H1 (cell line): Measurements from ENCODE around the gene OOEP. TPM values are rescaled to one million over a fixed set of nuclear protein-coding genes. Genes with fewer than 3 reads are reported as not detected.

Experiments
- CTCF ChIA-PET: fragments of 300-600 bp; sonication (Branson Sonifier 250); formaldehyde crosslinking; loops from one replicate; lab custom pipeline; 2021; ENCODE audit not compliant: partially characterized antibody; lab: Charles Lee
- POLR2A ChIA-PET: fragments of 300-600 bp; sonication (Branson Sonifier 250); formaldehyde crosslinking; loops from one replicate; lab custom pipeline; 2021; ENCODE audit warnings: inconsistent platforms; ENCODE audit not compliant: partially characterized antibody; lab: Charles Lee
- DNase-seq, 2 experiments: peaks; one replicate each; pipeline versions ENCODE4 v3.0.0 to v3.0.0-alpha.2; 2010 to 2022; ENCODE audit warnings: low spot score in 2 of 2, low read depth in 1 of 2, mixed read lengths in 1 of 2
- FAIRE-seq: peaks from 2 replicates; lab custom pipeline; 2011; peaks lifted over from hg19 to GRCh38; lab: Jason Lieb, UNC
- H2AFZ ChIP-seq: 2 replicates; pipeline ENCODE4 v1.8.1; 2012; ENCODE audit warnings: low read length, inconsistent platforms
- H2AK5ac ChIP-seq: 2 replicates; pipeline ENCODE4 v1.6.1; 2013; ENCODE audit warnings: low read depth, low read length
- H2BK120ac ChIP-seq: replicated peaks from 2 replicates; pipeline ENCODE3; 2013; ENCODE audit warnings: low read depth, low read length, inconsistent platforms
- H2BK12ac ChIP-seq: 2 replicates; pipeline ENCODE4 v1.6.1; 2013; ENCODE audit warnings: low read depth, low read length
- H2BK15ac ChIP-seq: 2 replicates; pipeline ENCODE4 v1.6.1; 2013; ENCODE audit warnings: low read length
- H2BK20ac ChIP-seq: 2 replicates; pipeline ENCODE4 v1.6.1; 2013; ENCODE audit warnings: low read length
- H2BK5ac ChIP-seq: 2 replicates; pipeline ENCODE4 v1.6.1; 2013; ENCODE audit warnings: low read depth, low read length
- H3K14ac ChIP-seq: 2 replicates; pipeline ENCODE4 v1.6.1; 2013; ENCODE audit warnings: inconsistent platforms; ENCODE audit not compliant: insufficient read length
- H3K18ac ChIP-seq: 2 replicates; pipeline ENCODE4 v1.6.1; 2013; ENCODE audit warnings: low read length; ENCODE audit errors: extremely low read depth
- H3K23ac ChIP-seq: 2 replicates; pipeline ENCODE4 v1.6.1; 2013; ENCODE audit warnings: inconsistent platforms; ENCODE audit not compliant: insufficient read length
- H3K23me2 ChIP-seq: 2 replicates; pipeline ENCODE4 v1.6.1; 2013; ENCODE audit warnings: low read depth, low read length
- H3K27ac ChIP-seq: 2 replicates; pipeline ENCODE4 v1.6.1; 2011; ENCODE audit warnings: low read depth, low read length, inconsistent platforms
- H3K27me3 ChIP-seq, 4 experiments: replicated peaks in 1 of 4; 1 replicate in 1 of 4; 2 replicates in 3 of 4; pipeline versions ENCODE4 v1.6.1 to v1.8.1; 2011 to 2013; ENCODE audit warnings: low read length in 3 of 4, mild to moderate bottlenecking in 3 of 4, inconsistent platforms in 2 of 4, mixed read lengths in 2 of 4, moderate library complexity in 1 of 4; ENCODE audit not compliant: control insufficient read depth in 3 of 4, insufficient read depth in 3 of 4; ENCODE audit errors: extremely low read depth in 1 of 4
- H3K36me3 ChIP-seq, 4 experiments: 2 replicates each; pipeline versions ENCODE4 v1.6.1 to v1.8.1; 2011 to 2013; ENCODE audit warnings: mild to moderate bottlenecking in 4 of 4, low read length in 3 of 4, moderate library complexity in 2 of 4, control low read depth in 1 of 4, inconsistent platforms in 1 of 4; ENCODE audit not compliant: insufficient read depth in 4 of 4, control insufficient read depth in 2 of 4
- H3K4ac ChIP-seq: replicated peaks from 2 replicates; pipeline ENCODE3; 2013; ENCODE audit warnings: low read length, low read depth, mixed read lengths, inconsistent platforms; ENCODE audit not compliant: insufficient read length
- H3K4me1 ChIP-seq, 4 experiments: replicated peaks in 1 of 4; 1 replicate in 1 of 4; 2 replicates in 3 of 4; pipeline versions ENCODE4 v1.6.1 to v1.8.1; 2011 to 2013; ENCODE audit warnings: low read length in 3 of 4, inconsistent platforms in 2 of 4, mixed read lengths in 1 of 4; ENCODE audit not compliant: insufficient read depth in 4 of 4, control insufficient read depth in 3 of 4
- H3K4me2 ChIP-seq, 2 experiments: 2 replicates each; pipeline versions ENCODE4 v1.6.1 to v1.8.1; 2011 to 2013; ENCODE audit warnings: low read depth in 2 of 2, low read length in 2 of 2, control low read depth in 1 of 2, inconsistent platforms in 1 of 2, mild to moderate bottlenecking in 1 of 2; ENCODE audit not compliant: insufficient read depth in 1 of 2
- H3K4me3 ChIP-seq, 4 experiments: fragments of 200-600, 300-600 bp in 1 of 4; sonication (generic), shearing (Covaris generic), sonication (Bioruptor Twin) in 1 of 4; 2 replicates each; pipeline versions ENCODE4 v1.5.1 to v1.8.1; 2011 to 2016; ENCODE audit warnings: low read length in 4 of 4, low read depth in 3 of 4, control low read depth in 2 of 4, inconsistent platforms in 2 of 4, mild to moderate bottlenecking in 2 of 4, mixed read lengths in 1 of 4, moderate library complexity in 1 of 4; ENCODE audit not compliant: insufficient read depth in 2 of 4; ENCODE audit errors: extremely low read depth in 1 of 4
- H3K56ac ChIP-seq: replicated peaks from 2 replicates; pipeline ENCODE3; 2013; ENCODE audit warnings: low read depth, mild to moderate bottlenecking, mixed read lengths, low read length, inconsistent platforms; ENCODE audit not compliant: insufficient read length
- H3K79me1 ChIP-seq: 2 replicates; pipeline ENCODE4 v1.6.1; 2013; ENCODE audit warnings: low read depth, low read length, control low read depth
- H3K79me2 ChIP-seq, 2 experiments: 2 replicates each; pipeline versions ENCODE4 v1.6.1 to v1.8.1; 2012 to 2013; ENCODE audit warnings: low read length in 2 of 2, mild to moderate bottlenecking in 2 of 2, inconsistent platforms in 1 of 2; ENCODE audit not compliant: insufficient read depth in 2 of 2, control insufficient read depth in 1 of 2
- H3K9ac ChIP-seq, 4 experiments: replicated peaks in 1 of 4; 1 replicate in 1 of 4; 2 replicates in 3 of 4; pipeline versions ENCODE4 v1.6.1 to v1.8.1; 2011 to 2013; ENCODE audit warnings: low read depth in 3 of 4, low read length in 3 of 4, control low read depth in 2 of 4, mild to moderate bottlenecking in 2 of 4, moderate library complexity in 2 of 4, inconsistent platforms in 1 of 4; ENCODE audit errors: extremely low read depth in 1 of 4
- H3K9me3 ChIP-seq, 2 experiments: 2 replicates each; pipeline versions ENCODE4 v1.6.1 to v1.8.1; 2012 to 2013; ENCODE audit warnings: mild to moderate bottlenecking in 2 of 2, moderate library complexity in 2 of 2, control low read depth in 1 of 2, inconsistent platforms in 1 of 2, low read depth in 1 of 2, low read length in 1 of 2, mixed read lengths in 1 of 2; ENCODE audit not compliant: insufficient read depth in 2 of 2
- H4K20me1 ChIP-seq, 2 experiments: replicated peaks in 1 of 2; 2 replicates each; pipeline versions ENCODE3 to v1.8.1; 2011 to 2013; ENCODE audit warnings: inconsistent platforms in 2 of 2, low read length in 2 of 2, mild to moderate bottlenecking in 1 of 2; ENCODE audit not compliant: insufficient read depth in 2 of 2, control insufficient read depth in 1 of 2
- H4K5ac ChIP-seq: 2 replicates; pipeline ENCODE4 v1.6.1; 2013; ENCODE audit warnings: low read length, low read depth, mixed read lengths, inconsistent platforms; ENCODE audit not compliant: insufficient read length
- H4K8ac ChIP-seq: 2 replicates; pipeline ENCODE4 v1.8.0; 2013; ENCODE audit warnings: mild to moderate bottlenecking, moderate library complexity, low read length, inconsistent platforms; ENCODE audit not compliant: insufficient read depth; ENCODE audit errors: extremely low read depth
- H4K91ac ChIP-seq: replicated peaks from 2 replicates; pipeline ENCODE3; 2013; ENCODE audit warnings: low read length, mixed read lengths, inconsistent platforms; ENCODE audit not compliant: insufficient read length
- CTBP2 ChIP-seq: IDR thresholded peaks from 2 replicates; pipeline ENCODE4 v1.7.0; 2011; ENCODE audit warnings: borderline replicate concordance, mild to moderate bottlenecking, moderate library complexity, mixed read lengths, low read length; ENCODE audit not compliant: insufficient read depth, insufficient read length
- HDAC2 ChIP-seq, 2 experiments: fragments of 300-600 bp in 1 of 2; sonication (generic) in 1 of 2; IDR thresholded peaks; 2 replicates each; pipeline ENCODE4 v1.6.1; 2011 to 2012; ENCODE audit warnings: low read depth in 2 of 2, low read length in 2 of 2, mild to moderate bottlenecking in 2 of 2, moderate library complexity in 2 of 2, borderline replicate concordance in 1 of 2, inconsistent platforms in 1 of 2
- HDAC6 ChIP-seq: IDR thresholded peaks from one replicate; pipeline ENCODE4 v1.7.1; 2012; ENCODE audit warnings: low read depth, mild to moderate bottlenecking, inconsistent platforms, low read length, moderate library complexity
- RAD21 ChIP-seq, 2 experiments: IDR thresholded peaks in 1 of 2; conservative IDR thresholded peaks in 1 of 2; 2 replicates each; pipeline ENCODE4 v1.6.1; 2011; ENCODE audit warnings: low read depth in 2 of 2, low read length in 2 of 2, improper control_type of control experiment in 1 of 2, inconsistent platforms in 1 of 2, mild to moderate bottlenecking in 1 of 2, moderate library complexity in 1 of 2
- RFX5 ChIP-seq: IDR thresholded peaks from 2 replicates; pipeline ENCODE4 v1.6.1; 2011; ENCODE audit warnings: low read depth, low read length, improper control_type of control experiment, borderline replicate concordance
- SIX5 ChIP-seq: IDR thresholded peaks from 2 replicates; pipeline ENCODE4 v1.6.1; 2011; ENCODE audit warnings: mild to moderate bottlenecking, low read depth, low read length
- SRF ChIP-seq: IDR thresholded peaks from 2 replicates; pipeline ENCODE4 v1.6.1; 2011; ENCODE audit warnings: mild to moderate bottlenecking, low read depth, low read length, moderate library complexity
- SUZ12 ChIP-seq: fragments of 200-600 bp; sonication (generic); IDR thresholded peaks from 2 replicates; pipeline ENCODE4 v1.6.1; 2012; ENCODE audit warnings: mild to moderate bottlenecking, inconsistent platforms, low read length, moderate library complexity, mixed read lengths
- TBP ChIP-seq: IDR thresholded peaks from 2 replicates; pipeline ENCODE4 v1.6.1; 2011; ENCODE audit warnings: low read depth, low read length, improper control_type of control experiment
- WGBS, 2 experiments: shearing (Covaris generic) in 1 of 2; methylation state at CpG; one replicate each; pipeline versions ENCODE4 v1.1.6 to v1.1.7; 2013 to 2015; ENCODE audit warnings: low lambda C conversion rate in 2 of 2, mixed read lengths in 2 of 2, inconsistent platforms in 1 of 2, low coverage in 1 of 2, missing lambda C conversion rate in 1 of 2; ENCODE audit not compliant: insufficient replicate concordance in 2 of 2, insufficient coverage in 1 of 2, insufficient read length in 1 of 2; ENCODE audit errors: extremely low coverage in 1 of 2, missing lambda C conversion rate in 1 of 2; 5-methylcytosine and 5-hydroxymethylcytosine counted together
- polyA plus RNA-seq, 7 experiments: library from polyadenylated mRNA; depleted of rRNA in 3 of 7; stranded (reverse) in 5 of 7; unstranded in 2 of 7; fragments of >200 nt in 5 of 7; fragments of 200-250 nt in 2 of 7; gene quantifications; 1 replicate in 5 of 7; 2 replicates in 1 of 7; 4 replicates in 1 of 7; pipeline versions ENCODE4 v1.2.1 to v1.2.3, GENCODE V29; 2011 to 2013; ENCODE audit warnings: missing spikeins in 2 of 7, mixed read lengths in 2 of 7
- total RNA-seq: library from RNA; stranded (reverse); fragmentation: NEBNext Ultra II Directional; extraction: Animal tissue kit (Norgen Biotek cat#: 25700); gene quantifications from 2 replicates; pipeline ENCODE4 v1.2.1, GENCODE V29; 2021
- TF ChIP-seq, protein P1 (sequence below): IDR thresholded peaks from 2 replicates; pipeline ENCODE4 v1.6.1; 2012; ENCODE audit warnings: inconsistent platforms

Gene OOEP
- total and polyA plus RNA-seq, 2 of the 8 experiments (the other 6 are each of a cell fraction or from before 2014, with no cell fraction given): 0.20 to 0.41 TPM

GRCh38 chr6:73393278-73393677 lies 23.6 kb upstream of the OOEP start:
- Histone ChIP-seq H2BK12ac (no peak overlapping the region), H3K9me3 (peaks cover 0 to 5% of the 10 kb centered on the region in 2 experiments; a peak in 1 of 4 replicates), H2BK15ac (no peak overlapping the region; the same call in none of the 2 replicates), H4K8ac (no peak overlapping the region; the same call in 1 of the 2 replicates), H3K4me1 (peaks cover 0 to 4% (median 0%) of the 10 kb centered on the region in 4 experiments; a peak in 2 of 7 replicates), H3K4me2 (no peak overlapping the region), H3K56ac (no peak overlapping the region), H3K36me3 (no peaks in the 10 kb centered on the region), H4K5ac (no peak overlapping the region), H3K23ac (no peak overlapping the region), H2AK5ac (no peak overlapping the region), H3K14ac (no peak overlapping the region), H3K27ac (no peak overlapping the region), H3K79me1 (no peaks in the 10 kb centered on the region), H3K4ac (no peak overlapping the region), H3K4me3 (no peak overlapping the region), H3K27me3 (no peaks in the 10 kb centered on the region), H2AFZ (no peak overlapping the region), H3K79me2 (no peaks in the 10 kb centered on the region), H3K9ac (no peak overlapping the region), H2BK5ac (no peak overlapping the region), H2BK20ac (no peak overlapping the region), H4K20me1 (no peaks in the 10 kb centered on the region), H3K18ac (no peak overlapping the region), H4K91ac (no peak overlapping the region), H3K23me2 (0 out of 2 replicates have a peak, but pooled peaks cover 1% of the 10 kb centered on the region), H2BK120ac (no peak overlapping the region)
- ChIA-PET CTCF (interaction anchor here (0.6 to 1.6 kb wide), 3 partner anchors 108 to 252 kb away, joined by 3 to 4 read pairs (median 3); no protein-coding TSS in a partner anchor), POLR2A (interaction anchor here (2.4 kb wide), 1 partner anchor 127 kb away, joined by 9 read pairs; the partner anchor contains the start of gene EEF1A1)
- FAIRE-seq (no peak), DNase-seq (no peak)
- 95% methylated on average over 3 of the region's 3 CpGs; no CpG with 5 or more reads in 1 of the 2 experiments for WGBS, 2 experiments
- no peak for TF ChIP-seq SIX5
- no peak for TF ChIP-seq RAD21 (IDR thresholded peaks at IDR 0.05 in 1 of 2, conservative IDR thresholded peaks at IDR 0.05 in 1 of 2; ENCODE audit: low read depth in 2 of 2, low read length in 2 of 2)
- TF ChIP-seq HDAC6: no peak
- no peak for TF ChIP-seq CTBP2
- TF ChIP-seq SUZ12: no peak
- TF ChIP-seq, protein P1, sequence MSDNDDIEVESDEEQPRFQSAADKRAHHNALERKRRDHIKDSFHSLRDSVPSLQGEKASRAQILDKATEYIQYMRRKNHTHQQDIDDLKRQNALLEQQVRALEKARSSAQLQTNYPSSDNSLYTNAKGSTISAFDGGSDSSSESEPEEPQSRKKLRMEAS: no peak
- no peak for TF ChIP-seq RFX5
- no peak for TF ChIP-seq TBP
- TF ChIP-seq HDAC2 (IDR thresholded peaks at IDR 0.05; ENCODE audit: borderline replicate concordance in 1 of 2, low read depth in 2 of 2, low read length in 2 of 2): no peak
- no peak for TF ChIP-seq SRF
